ENCODE data around the gene GRK3. TPM values are rescaled to one million over a fixed set of nuclear protein-coding genes. Genes with fewer than 3 reads are reported as not detected.

Gene GRK3
- total and polyA plus RNA-seq, 10 of the 15 experiments (the other 5 are each of a cell fraction or from before 2014, with no cell fraction given), result 3.1 to 35.1 (median 14.7) TPM

- TF ChIP-seq EGR1 (IDR thresholded peaks at IDR 0.05; ENCODE audit: borderline replicate concordance in 1 of 2, low read depth in 2 of 2, low read length in 2 of 2) (no peak), ETV6 (conservative IDR thresholded peaks at IDR 0.05 in 1 of 2, IDR thresholded peaks at IDR 0.05 in 1 of 2; ENCODE audit: borderline replicate concordance in 1 of 2, low read depth in 1 of 2) (no peak), YBX1 (IDR thresholded peaks at IDR 0.05) (no peak), HDAC2 (IDR thresholded peaks at IDR 0.05) (no peak), KLF5 (IDR thresholded peaks at IDR 0.05; ENCODE audit: partially characterized antibody) (no peak), ZNF24 (IDR thresholded peaks at IDR 0.05) (0 out of 2 replicates have a peak, but pooled peaks have one; percentile 38), CHD1 (IDR thresholded peaks at IDR 0.05; ENCODE audit: low read depth, low read length) (no peak), NBN (IDR thresholded peaks at IDR 0.05) (peak; percentile 83), PML (IDR thresholded peaks at IDR 0.05; ENCODE audit: low read length) (no peak), POLR2A (IDR thresholded peaks at IDR 0.05; ENCODE audit: low read depth, low read length) (no peak), STAT3 (IDR thresholded peaks at IDR 0.05; ENCODE audit: low read depth, low read length) (no peak), BACH1 (IDR thresholded peaks at IDR 0.05; ENCODE audit: borderline replicate concordance) (peak; percentile 84), MYB (IDR thresholded peaks at IDR 0.05; ENCODE audit: borderline replicate concordance, low read depth, low read length) (no peak), ZBED1 (IDR thresholded peaks at IDR 0.05; ENCODE audit: borderline replicate concordance) (no peak), TARDBP (IDR thresholded peaks at IDR 0.05; ENCODE audit: borderline replicate concordance) (no peak), NR2F1 (conservative IDR thresholded peaks at IDR 0.05) (peak; percentile 83), EED (IDR thresholded peaks at IDR 0.05; ENCODE audit: low read depth) (peak; percentile 84), SIX5 (IDR thresholded peaks at IDR 0.05; ENCODE audit: low read depth, low read length, severe bottlenecking) (no peak), FOS (IDR thresholded peaks at IDR 0.05; ENCODE audit: borderline replicate concordance, extremely low read depth, insufficient read length) (no peak), EZH2 (IDR thresholded peaks at IDR 0.05; ENCODE audit: borderline replicate concordance, control insufficient read depth, low read depth, low read length) (no peak), JUND (IDR thresholded peaks at IDR 0.05; ENCODE audit: low read depth, low read length) (peak; percentile 78; the same call in 1 of the 2 replicates), NFYB (IDR thresholded peaks at IDR 0.05; ENCODE audit: insufficient read depth, low read depth, low read length) (no peak)
- TF ChIP-seq, protein P1, sequence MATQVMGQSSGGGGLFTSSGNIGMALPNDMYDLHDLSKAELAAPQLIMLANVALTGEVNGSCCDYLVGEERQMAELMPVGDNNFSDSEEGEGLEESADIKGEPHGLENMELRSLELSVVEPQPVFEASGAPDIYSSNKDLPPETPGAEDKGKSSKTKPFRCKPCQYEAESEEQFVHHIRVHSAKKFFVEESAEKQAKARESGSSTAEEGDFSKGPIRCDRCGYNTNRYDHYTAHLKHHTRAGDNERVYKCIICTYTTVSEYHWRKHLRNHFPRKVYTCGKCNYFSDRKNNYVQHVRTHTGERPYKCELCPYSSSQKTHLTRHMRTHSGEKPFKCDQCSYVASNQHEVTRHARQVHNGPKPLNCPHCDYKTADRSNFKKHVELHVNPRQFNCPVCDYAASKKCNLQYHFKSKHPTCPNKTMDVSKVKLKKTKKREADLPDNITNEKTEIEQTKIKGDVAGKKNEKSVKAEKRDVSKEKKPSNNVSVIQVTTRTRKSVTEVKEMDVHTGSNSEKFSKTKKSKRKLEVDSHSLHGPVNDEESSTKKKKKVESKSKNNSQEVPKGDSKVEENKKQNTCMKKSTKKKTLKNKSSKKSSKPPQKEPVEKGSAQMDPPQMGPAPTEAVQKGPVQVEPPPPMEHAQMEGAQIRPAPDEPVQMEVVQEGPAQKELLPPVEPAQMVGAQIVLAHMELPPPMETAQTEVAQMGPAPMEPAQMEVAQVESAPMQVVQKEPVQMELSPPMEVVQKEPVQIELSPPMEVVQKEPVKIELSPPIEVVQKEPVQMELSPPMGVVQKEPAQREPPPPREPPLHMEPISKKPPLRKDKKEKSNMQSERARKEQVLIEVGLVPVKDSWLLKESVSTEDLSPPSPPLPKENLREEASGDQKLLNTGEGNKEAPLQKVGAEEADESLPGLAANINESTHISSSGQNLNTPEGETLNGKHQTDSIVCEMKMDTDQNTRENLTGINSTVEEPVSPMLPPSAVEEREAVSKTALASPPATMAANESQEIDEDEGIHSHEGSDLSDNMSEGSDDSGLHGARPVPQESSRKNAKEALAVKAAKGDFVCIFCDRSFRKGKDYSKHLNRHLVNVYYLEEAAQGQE (IDR thresholded peaks at IDR 0.05; ENCODE audit: low read depth, low read length), result no peak
- TF ChIP-seq, protein P2, sequence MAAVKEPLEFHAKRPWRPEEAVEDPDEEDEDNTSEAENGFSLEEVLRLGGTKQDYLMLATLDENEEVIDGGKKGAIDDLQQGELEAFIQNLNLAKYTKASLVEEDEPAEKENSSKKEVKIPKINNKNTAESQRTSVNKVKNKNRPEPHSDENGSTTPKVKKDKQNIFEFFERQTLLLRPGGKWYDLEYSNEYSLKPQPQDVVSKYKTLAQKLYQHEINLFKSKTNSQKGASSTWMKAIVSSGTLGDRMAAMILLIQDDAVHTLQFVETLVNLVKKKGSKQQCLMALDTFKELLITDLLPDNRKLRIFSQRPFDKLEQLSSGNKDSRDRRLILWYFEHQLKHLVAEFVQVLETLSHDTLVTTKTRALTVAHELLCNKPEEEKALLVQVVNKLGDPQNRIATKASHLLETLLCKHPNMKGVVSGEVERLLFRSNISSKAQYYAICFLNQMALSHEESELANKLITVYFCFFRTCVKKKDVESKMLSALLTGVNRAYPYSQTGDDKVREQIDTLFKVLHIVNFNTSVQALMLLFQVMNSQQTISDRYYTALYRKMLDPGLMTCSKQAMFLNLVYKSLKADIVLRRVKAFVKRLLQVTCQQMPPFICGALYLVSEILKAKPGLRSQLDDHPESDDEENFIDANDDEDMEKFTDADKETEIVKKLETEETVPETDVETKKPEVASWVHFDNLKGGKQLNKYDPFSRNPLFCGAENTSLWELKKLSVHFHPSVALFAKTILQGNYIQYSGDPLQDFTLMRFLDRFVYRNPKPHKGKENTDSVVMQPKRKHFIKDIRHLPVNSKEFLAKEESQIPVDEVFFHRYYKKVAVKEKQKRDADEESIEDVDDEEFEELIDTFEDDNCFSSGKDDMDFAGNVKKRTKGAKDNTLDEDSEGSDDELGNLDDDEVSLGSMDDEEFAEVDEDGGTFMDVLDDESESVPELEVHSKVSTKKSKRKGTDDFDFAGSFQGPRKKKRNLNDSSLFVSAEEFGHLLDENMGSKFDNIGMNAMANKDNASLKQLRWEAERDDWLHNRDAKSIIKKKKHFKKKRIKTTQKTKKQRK (IDR thresholded peaks at IDR 0.05; ENCODE audit: low read depth, low read length), result no peak
- TF ChIP-seq, protein P3, sequence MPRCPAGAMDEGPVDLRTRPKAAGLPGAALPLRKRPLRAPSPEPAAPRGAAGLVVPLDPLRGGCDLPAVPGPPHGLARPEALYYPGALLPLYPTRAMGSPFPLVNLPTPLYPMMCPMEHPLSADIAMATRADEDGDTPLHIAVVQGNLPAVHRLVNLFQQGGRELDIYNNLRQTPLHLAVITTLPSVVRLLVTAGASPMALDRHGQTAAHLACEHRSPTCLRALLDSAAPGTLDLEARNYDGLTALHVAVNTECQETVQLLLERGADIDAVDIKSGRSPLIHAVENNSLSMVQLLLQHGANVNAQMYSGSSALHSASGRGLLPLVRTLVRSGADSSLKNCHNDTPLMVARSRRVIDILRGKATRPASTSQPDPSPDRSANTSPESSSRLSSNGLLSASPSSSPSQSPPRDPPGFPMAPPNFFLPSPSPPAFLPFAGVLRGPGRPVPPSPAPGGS (IDR thresholded peaks at IDR 0.05; ENCODE audit: borderline replicate concordance, insufficient read depth, low read depth, low read length, poor library complexity, severe bottlenecking), result peak; percentile 37
Measured at GRCh38 chr22:25623310-25623734, 58.8 kb downstream of the GRK3 start (continued).

Measured in GM12878 (cell line).